Measurements from ENCODE around the gene ZHX3. TPM values are rescaled to one million over a fixed set of nuclear protein-coding genes. Genes with fewer than 3 reads are reported as not detected.

Gene ZHX3
- total RNA-seq, 6 experiments from 2014 or later: 64.1 to 80.1 (median 72.0) TPM

DNA sequence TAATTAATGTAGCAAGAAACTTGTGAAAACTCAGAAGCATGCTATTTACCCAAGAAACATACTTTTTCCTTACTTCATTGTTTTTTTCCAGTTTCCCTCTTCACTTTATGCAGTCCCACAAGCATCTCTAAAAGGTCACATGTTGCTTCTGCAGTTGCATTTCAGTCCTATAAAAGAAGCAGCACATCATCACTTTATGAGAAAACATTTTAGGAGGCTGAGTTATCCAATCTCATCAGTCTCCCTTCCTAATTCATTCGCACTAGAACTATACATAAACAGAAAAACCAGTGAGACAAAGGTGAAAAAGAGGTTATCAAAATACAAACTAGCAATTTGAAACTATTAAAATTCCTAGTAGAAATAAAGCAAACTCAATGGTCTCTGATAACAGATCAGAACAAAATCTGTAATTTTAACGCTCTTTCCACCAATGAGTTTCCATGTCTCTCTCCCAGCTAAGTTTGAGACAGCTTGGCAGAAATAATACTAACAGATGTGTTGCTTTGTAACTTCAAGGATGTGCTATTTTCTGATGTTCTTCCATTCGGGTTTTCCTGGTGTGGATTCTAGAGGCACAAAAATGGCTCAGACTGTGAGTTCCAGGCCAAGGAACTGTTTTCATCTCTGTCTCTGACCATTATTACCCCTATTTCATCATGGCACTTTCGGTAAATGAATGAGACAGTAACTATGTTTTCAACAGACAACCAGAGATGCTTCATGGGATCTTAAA, 48.4 kb downstream of the ZHX3 start:
- Mint-ChIP-seq H3K36me3 (ENCODE audit: low read depth) (peaks cover 34% of the 10 kb centered on the region), H3K4me1 (ENCODE audit: low read depth) (peaks cover 42% of the 10 kb centered on the region), H3K9me3 (no peaks in the 10 kb centered on the region), H3K4me3 (no peak overlapping the region), H3K27me3 (ENCODE audit: insufficient read depth) (no peaks in the 10 kb centered on the region), H3K27ac (peak overlapping the region; percentile 6; the same call in 1 of the 2 replicates)
- TF ChIP-seq, protein P1, sequence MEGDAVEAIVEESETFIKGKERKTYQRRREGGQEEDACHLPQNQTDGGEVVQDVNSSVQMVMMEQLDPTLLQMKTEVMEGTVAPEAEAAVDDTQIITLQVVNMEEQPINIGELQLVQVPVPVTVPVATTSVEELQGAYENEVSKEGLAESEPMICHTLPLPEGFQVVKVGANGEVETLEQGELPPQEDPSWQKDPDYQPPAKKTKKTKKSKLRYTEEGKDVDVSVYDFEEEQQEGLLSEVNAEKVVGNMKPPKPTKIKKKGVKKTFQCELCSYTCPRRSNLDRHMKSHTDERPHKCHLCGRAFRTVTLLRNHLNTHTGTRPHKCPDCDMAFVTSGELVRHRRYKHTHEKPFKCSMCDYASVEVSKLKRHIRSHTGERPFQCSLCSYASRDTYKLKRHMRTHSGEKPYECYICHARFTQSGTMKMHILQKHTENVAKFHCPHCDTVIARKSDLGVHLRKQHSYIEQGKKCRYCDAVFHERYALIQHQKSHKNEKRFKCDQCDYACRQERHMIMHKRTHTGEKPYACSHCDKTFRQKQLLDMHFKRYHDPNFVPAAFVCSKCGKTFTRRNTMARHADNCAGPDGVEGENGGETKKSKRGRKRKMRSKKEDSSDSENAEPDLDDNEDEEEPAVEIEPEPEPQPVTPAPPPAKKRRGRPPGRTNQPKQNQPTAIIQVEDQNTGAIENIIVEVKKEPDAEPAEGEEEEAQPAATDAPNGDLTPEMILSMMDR (IDR thresholded peaks at IDR 0.05): no peak
- DNase-seq: no peak

DNA sequence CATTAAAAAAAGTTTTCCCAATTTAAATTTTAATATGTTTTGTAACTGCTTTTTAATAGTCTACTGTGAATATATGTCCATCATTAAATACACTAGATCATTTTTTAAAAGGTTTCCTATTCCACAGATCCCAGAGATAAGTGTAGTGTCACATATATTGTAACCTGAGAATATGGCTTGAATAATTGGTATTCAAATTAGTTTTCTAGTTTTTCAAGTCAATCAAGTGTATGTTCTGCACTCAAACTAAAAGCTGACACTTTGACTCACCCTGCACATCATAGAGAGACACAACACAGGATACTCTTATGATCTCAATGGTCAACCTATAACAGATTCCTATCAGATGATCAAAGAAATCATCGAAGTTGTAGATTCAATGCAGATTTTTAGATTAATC, 49.1 kb downstream of the ZHX3 start:
- DNase-seq: no peak
- TF ChIP-seq, protein P1 (IDR thresholded peaks at IDR 0.05): no peak
- Mint-ChIP-seq H3K27ac (no peak overlapping the region), H3K27me3 (ENCODE audit: insufficient read depth) (no peaks in the 10 kb centered on the region), H3K36me3 (ENCODE audit: low read depth) (peaks cover 32% of the 10 kb centered on the region; the same call in 1 of the 2 replicates), H3K9me3 (no peaks in the 10 kb centered on the region), H3K4me1 (ENCODE audit: low read depth) (peaks cover 38% of the 10 kb centered on the region), H3K4me3 (no peak overlapping the region)

DNA sequence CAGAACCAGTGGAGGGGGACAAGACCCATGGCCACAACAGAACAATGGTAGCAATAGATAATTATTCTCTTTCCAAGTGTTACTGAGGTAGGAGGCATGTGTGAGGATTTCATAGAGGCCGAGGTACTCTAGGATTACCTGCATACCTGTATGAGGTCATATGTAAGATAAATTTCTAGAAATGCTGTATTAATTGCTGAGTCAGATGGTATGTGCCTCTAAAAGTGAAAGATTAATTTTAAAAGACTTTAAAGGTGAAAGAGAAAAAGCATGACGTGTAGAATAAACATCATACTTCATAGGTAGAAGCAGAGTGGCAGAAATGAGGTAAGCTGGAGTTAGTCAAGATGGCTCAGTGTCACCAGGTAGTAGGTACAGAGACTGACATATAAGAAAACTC, 51.6 kb downstream of the ZHX3 start:
- H3K4me3 Mint-ChIP-seq: no peak overlapping the region
- TF ChIP-seq, protein P1 (IDR thresholded peaks at IDR 0.05): no peak
- H3K9me3 Mint-ChIP-seq: no peaks in the 10 kb centered on the region
- peaks cover 15% of the 10 kb centered on the region for H3K4me1 Mint-ChIP-seq (ENCODE audit: low read depth)
- no peak overlapping the region for H3K27ac Mint-ChIP-seq
- no peaks in the 10 kb centered on the region for H3K27me3 Mint-ChIP-seq (ENCODE audit: insufficient read depth)
- H3K36me3 Mint-ChIP-seq (ENCODE audit: low read depth): peaks cover 20% of the 10 kb centered on the region; the same call in 1 of the 2 replicates
- no peak for DNase-seq

DNA sequence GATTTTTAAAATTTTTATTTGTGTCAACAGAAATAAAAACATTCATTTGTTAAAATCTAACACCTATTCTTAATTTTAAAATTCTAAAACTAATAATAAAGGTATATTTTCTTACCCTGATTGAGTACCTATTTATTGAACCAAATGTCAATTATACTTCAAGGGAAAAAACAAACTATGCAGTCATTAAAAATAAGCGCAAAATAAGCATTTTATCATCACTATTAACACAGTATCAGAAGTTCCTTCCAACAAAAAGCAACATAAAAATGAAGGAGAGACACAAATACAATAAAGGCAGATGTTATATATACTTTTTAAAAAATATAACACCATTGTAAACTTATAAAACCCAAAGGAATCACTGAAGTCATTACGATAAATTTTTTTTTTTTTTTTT, 52.7 kb downstream of the ZHX3 start:
- Mint-ChIP-seq H3K4me1 (ENCODE audit: low read depth) (peaks cover 20% of the 10 kb centered on the region), H3K27me3 (ENCODE audit: insufficient read depth) (no peaks in the 10 kb centered on the region), H3K4me3 (no peak overlapping the region), H3K27ac (no peak overlapping the region), H3K36me3 (ENCODE audit: low read depth) (peaks cover 26% of the 10 kb centered on the region; the same call in 1 of the 2 replicates), H3K9me3 (no peaks in the 10 kb centered on the region)
- DNase-seq: no peak
- TF ChIP-seq, protein P1 (IDR thresholded peaks at IDR 0.05): no peak

DNA sequence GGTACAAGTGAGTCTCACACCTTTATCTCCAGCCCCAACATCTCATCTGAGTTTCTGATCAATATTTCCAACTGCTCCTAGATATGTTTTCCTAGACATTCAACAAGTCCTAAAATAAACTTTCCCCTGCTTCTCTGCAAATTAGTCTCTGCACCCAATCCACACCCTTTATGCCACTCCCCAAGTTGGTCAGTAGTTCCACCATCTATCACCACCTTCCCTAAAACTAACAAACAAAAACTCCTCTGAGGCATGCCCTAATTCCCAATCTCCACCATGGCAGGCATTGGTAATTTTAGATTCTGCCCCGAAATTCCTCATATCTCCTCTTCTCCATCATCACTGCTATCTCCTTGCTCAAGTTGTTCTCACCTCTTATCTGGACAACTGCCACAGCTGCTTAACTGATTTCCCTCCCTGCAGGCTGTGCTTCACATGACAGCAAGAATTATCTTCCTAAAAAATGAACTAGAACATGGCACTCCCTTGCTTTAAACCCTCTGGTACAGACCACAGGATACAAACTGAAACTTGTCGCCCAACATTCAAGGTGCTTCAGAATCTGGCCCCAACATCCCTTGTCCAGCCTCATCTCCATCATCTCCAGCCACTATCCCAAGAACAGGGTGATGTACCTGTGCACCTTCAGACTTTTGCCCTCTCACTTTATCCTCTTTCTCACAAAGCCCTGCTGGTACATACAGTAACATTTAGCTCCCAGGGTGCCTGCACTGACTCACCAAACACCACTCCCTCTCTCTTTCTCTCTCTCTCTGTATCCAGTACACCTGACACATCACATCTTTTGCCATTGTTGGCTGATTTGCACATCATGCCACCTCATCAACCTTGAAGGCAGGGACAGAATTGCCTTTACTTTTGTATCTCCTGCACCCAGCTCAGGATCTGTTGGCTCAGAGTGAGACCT, 55.5 kb downstream of the ZHX3 start:
- Mint-ChIP-seq H3K4me1 (ENCODE audit: low read depth) (peaks cover 16% of the 10 kb centered on the region), H3K4me3 (no peak overlapping the region), H3K9me3 (no peaks in the 10 kb centered on the region), H3K36me3 (ENCODE audit: low read depth) (peaks cover 22% of the 10 kb centered on the region), H3K27ac (no peak overlapping the region), H3K27me3 (ENCODE audit: insufficient read depth) (no peaks in the 10 kb centered on the region)
- DNase-seq: no peak
- TF ChIP-seq, protein P1 (IDR thresholded peaks at IDR 0.05): no peak

Measured in HFFc6 (cell line).